GM10248 (cell line): ENCODE results near the gene NFASC.

Source experiments
- CTCF ChIA-PET: fragments of 300-600 bp; sonication (Branson Sonifier 250); formaldehyde crosslinking; extraction: SDS; loops from one replicate; lab custom pipeline; 2021; ENCODE audit warnings: antibody characterized with exemption; lab: Yijun Ruan, JAX
- POLR2A ChIA-PET: fragments of 350-650 bp; sonication (Branson Sonifier 250); formaldehyde crosslinking; extraction: SDS; loops from one replicate; lab custom pipeline; 2020; ENCODE audit warnings: antibody characterized with exemption; lab: Yijun Ruan, JAX
- DNase-seq: peaks from one replicate; pipeline ENCODE4 v3.0.0; 2012; ENCODE audit errors: extremely low spot score
- TF ChIP-seq, protein P1 (sequence below): IDR thresholded peaks from 2 replicates; pipeline ENCODE4 v1.5.1; 2012; ENCODE audit warnings: mild to moderate bottlenecking, low read depth; ENCODE audit errors: extremely low read depth, missing control alignments, control extremely low read depth

Gene NFASC

DNA sequence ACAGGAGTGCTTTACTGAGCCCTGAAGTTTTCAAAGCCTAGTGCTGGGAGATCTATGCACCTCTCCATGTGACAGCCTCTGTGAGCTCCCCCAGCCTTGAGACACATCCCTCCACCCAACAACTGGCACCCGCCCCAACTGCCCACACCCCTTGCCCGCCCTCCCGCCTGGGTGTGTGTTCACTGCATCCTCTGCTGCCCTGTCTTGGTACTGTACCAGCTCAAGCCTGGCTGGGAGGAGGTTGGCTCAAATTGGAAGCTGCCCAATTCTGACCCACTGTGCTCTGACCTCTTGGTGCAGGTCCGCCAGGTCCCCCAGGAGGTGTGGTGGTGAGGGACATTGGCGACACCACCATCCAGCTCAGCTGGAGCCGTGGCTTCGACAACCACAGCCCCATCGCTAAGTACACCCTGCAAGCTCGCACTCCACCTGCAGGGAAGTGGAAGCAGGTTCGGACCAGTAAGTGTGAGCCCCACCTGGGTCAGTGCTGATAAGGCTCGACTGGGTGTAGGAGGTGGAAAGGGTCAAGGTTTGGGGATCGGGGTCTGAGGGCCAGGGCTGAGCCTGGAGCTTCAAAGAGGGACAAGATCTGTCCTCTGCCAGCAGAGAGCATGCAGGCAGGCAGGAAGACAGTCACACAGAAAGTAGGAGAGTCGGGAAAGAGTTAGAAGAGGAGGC, 195.6 kb downstream of the NFASC start:
- POLR2A ChIA-PET, result no interaction called here
- DNase-seq, result no peak
- CTCF ChIA-PET, result interaction anchor here (1.3 to 1.6 kb wide), 3 partner anchors 9 to 89 kb away, joined by 4 read pairs; no protein-coding TSS in a partner anchor

DNA sequence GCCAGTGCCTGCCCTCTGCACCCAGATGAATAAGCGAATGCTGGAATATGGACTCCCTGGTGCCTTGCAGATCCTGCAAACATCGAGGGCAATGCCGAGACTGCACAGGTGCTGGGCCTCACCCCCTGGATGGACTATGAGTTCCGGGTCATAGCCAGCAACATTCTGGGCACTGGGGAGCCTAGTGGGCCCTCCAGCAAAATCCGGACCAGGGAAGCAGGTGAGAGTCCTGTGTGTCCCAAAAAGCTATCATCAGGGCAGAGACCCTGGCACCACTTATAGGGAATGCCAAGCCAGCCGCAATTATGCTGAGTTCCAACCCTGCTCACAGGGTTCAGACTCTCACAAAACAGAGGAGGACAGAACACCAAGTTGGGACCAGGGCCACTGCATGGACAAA, 196.4 kb downstream of the NFASC start:
- no peak for DNase-seq
- CTCF ChIA-PET, result interaction anchor here (1.2 to 1.5 kb wide), 2 partner anchors 9 to 78 kb away, joined by 3 to 4 read pairs; no protein-coding TSS in a partner anchor
- POLR2A ChIA-PET, result no interaction called here
- TF ChIP-seq, protein P1, sequence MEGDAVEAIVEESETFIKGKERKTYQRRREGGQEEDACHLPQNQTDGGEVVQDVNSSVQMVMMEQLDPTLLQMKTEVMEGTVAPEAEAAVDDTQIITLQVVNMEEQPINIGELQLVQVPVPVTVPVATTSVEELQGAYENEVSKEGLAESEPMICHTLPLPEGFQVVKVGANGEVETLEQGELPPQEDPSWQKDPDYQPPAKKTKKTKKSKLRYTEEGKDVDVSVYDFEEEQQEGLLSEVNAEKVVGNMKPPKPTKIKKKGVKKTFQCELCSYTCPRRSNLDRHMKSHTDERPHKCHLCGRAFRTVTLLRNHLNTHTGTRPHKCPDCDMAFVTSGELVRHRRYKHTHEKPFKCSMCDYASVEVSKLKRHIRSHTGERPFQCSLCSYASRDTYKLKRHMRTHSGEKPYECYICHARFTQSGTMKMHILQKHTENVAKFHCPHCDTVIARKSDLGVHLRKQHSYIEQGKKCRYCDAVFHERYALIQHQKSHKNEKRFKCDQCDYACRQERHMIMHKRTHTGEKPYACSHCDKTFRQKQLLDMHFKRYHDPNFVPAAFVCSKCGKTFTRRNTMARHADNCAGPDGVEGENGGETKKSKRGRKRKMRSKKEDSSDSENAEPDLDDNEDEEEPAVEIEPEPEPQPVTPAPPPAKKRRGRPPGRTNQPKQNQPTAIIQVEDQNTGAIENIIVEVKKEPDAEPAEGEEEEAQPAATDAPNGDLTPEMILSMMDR, result no peak

More for the DNA sequence above, 195.6 kb downstream of the NFASC start:
- TF ChIP-seq, protein P1, result no peak

DNA sequence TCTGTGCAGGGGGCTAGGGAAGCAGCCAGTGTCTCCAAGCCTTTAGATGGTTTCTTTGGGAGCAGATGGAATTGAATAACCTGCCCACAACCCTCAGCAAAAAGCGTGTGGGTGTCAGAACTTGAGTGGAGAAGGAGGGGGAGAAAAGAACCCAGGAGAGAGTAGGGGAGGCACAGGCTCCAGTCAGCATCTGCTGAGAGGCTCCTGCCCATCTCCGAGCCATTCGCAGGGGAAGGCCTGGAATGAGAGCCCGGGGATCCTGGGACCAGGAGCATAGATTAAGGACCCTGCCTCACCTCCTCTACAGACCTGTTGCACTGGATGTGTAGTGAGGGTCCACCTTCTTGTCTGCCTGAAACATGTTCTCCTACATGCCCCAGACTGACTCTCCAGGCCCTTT, 197.3 kb downstream of the NFASC start:
- DNase-seq, result no peak
- TF ChIP-seq, protein P1, result no peak
- ChIA-PET CTCF (interaction anchor here (1.2 kb wide), 1 partner anchor 79 kb away, joined by 3 read pairs; no protein-coding TSS in a partner anchor), POLR2A (no interaction called here)

DNA sequence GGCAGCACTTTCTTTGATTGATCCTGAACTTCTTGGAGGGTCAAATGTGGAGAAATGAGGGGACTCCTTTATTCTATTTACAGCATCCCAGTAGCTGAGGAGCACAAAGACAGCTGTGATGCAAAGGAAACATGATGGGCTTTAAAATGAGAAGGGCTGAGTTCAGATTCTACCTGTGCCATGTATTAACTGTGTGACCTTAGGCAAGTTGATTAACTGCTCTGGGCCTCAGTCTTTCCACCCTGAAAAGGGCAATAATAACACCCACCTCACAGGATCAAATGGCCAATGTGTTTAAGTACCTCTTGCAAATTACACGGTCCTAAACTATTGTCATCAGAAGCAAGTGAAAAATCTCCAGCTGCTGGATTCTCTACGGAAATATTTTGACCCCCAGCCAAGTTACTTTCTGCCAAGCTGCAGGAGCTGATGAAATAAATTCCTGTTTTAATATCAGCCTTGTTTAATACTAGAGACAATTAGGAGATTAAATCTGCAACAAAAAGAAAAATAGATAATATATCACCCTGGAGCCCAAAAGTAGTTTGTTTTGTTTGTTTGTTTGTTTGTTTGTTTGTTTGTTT, 197.9 kb downstream of the NFASC start:
- POLR2A ChIA-PET, result no interaction called here
- TF ChIP-seq, protein P1, result no peak
- CTCF ChIA-PET, result no interaction called here
- no peak for DNase-seq

DNA sequence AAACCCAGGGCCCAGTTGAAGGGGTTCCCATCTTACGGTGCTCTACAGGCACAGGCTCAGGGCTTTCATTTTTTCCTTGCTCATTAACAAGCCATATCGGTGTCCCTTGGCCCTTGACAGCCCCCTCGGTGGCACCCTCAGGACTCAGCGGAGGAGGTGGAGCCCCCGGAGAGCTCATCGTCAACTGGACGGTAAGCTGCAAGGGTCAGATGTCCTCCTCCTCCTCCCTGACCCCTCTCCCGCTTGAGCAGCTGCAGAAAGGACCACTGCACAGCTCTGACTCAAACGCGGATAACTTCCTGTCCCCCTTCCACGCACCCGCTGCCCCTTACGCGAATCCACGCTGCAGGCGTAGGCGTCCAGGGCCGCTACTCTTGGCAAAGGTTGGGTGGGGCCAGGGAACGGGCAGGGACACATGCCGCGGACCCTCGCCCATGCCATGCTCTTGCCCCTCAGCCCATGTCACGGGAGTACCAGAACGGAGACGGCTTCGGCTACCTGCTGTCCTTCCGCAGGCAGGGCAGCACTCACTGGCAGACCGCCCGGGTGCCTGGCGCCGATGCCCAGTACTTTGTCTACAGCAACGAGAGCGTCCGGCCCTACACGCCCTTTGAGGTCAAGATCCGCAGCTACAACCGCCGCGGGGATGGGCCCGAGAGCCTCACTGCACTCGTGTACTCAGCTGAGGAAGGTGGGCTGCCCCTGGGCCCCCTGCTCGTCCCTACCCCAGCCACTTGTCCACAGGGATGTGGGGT, 198.9 kb downstream of the NFASC start:
- ChIA-PET CTCF (interaction anchor here (8.8 kb wide), 1 partner anchor 8 kb away, joined by 78 read pairs; no protein-coding TSS in a partner anchor), POLR2A (no interaction called here)
- TF ChIP-seq, protein P1, result no peak
- DNase-seq, result no peak

DNA sequence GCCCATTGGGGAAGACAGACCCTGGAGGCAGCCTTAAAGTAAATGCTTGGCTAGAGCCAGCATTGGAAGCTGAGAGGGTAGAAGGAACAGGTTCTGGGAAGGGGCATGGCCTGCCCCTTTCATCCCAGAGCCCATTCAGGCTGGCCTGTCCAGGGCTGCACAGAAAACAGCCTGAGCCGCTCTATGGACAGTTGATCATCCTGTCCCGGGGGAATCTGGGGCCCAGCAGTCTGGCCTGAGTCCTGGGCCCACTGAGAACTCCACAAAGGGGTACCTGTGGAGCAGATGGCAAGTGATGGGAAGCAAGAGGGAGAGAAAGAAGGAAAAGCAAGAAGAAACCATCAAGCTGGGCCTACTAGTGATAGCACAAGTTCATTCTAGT, 200.4 kb downstream of the NFASC start:
- TF ChIP-seq, protein P1, result no peak
- POLR2A ChIA-PET, result interaction anchor here (0.6 to 0.7 kb wide), 2 partner anchors 100 to 1757 kb away, joined by 4 to 5 read pairs; no protein-coding TSS in a partner anchor
- no peak for DNase-seq
- CTCF ChIA-PET, result interaction anchor here (1.2 to 8.8 kb wide), 3 partner anchors 9 to 185 kb away, joined by 3 to 78 read pairs (median 14); no protein-coding TSS in a partner anchor
